ENCODE results near the gene PNPLA5.

PNPLA5 gene

GRCh38 chr22:43843783-43844530 lies 47.9 kb downstream of the PNPLA5 start:
- TF ChIP-seq CTCF (IDR thresholded peaks at IDR 0.05; ENCODE audit: control insufficient read depth, insufficient read depth, low read depth, low read length, missing control alignments): no peak
- DNase-seq (ENCODE audit: low read depth): no peak
- no peak overlapping the region for H3K4me3 ChIP-seq (ENCODE audit: control insufficient read depth, low read depth, low read length)

DNA sequence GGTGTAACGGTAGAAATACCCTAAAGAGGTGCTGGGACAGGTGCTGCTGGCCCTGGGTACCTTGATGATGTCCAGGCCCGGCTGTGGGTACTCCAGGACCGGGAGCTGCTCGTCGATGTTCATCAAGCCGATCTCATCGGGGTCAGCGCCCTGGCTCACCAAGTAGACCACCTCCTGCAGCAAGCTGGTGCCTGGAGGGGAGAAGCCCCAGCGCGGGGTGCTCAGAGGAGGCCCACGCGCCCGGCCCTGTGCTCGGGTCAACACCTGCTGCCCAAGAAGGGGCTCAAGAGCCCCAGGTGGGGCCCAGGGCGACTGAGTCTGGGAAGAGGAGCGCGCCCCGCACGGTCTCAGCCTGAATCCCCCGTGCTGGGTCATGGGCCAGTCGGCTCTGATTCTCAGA lies 50.1 kb downstream of the PNPLA5 start:
- no peak overlapping the region for H3K4me3 ChIP-seq (ENCODE audit: control insufficient read depth, low read depth, low read length)
- TF ChIP-seq CTCF (IDR thresholded peaks at IDR 0.05; ENCODE audit: control insufficient read depth, insufficient read depth, low read depth, low read length, missing control alignments): no peak
- no peak for DNase-seq (ENCODE audit: low read depth)

- no peak for DNase-seq (ENCODE audit: low read depth)
- no peak for TF ChIP-seq CTCF (IDR thresholded peaks at IDR 0.05; ENCODE audit: control insufficient read depth, insufficient read depth, low read depth, low read length, missing control alignments)
- H3K4me3 ChIP-seq (ENCODE audit: control insufficient read depth, low read depth, low read length): no peak overlapping the region
These were observed 51.0 kb downstream of the PNPLA5 start for GRCh38 chr22:43840851-43841250.

DNA sequence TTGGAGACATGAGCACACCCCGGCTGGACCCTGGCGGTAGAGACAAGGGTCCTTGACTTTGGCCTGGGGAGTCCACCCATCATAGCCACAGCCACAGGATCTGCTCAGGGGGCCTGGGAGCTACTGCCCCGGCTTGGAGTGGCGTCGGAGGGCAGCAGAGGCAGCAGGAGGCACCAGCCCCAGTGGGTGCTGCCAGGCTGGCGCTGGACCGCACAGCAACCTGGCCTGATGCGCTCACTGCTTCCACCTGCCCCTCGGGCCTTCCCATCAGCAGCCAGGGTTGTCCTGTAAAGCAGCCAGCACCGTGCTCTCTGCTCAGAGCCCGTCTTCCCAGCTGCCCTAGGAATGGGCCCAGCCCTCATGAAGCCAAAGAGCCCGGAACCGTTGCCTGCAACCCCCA lies 51.4 kb downstream of the PNPLA5 start:
- no peak for TF ChIP-seq CTCF (IDR thresholded peaks at IDR 0.05; ENCODE audit: control insufficient read depth, insufficient read depth, low read depth, low read length, missing control alignments)
- no peak for DNase-seq (ENCODE audit: low read depth)
- no peak overlapping the region for H3K4me3 ChIP-seq (ENCODE audit: control insufficient read depth, low read depth, low read length)

DNA sequence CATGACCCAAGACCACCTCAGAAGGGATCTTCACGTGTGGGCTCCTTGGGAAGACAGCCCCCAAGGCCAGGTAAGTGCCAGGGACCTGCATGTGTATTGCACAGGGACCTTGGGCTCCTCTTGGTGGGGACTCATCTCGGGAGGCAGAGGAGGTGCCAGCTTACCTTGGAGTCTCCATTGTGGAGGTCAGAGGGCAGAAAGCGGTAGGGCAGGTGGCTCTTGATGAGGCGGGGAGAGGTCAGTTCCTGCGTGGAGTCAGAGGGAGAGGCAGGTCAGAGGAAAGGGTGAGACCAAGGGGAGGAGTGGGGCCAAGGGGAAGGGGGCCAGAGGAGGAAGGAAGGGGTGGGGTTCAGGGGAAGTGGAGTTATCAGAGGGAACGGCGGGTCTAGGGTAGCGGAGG lies 52.0 kb downstream of the PNPLA5 start:
- DNase-seq (ENCODE audit: low read depth): no peak
- no peak for TF ChIP-seq CTCF (IDR thresholded peaks at IDR 0.05; ENCODE audit: control insufficient read depth, insufficient read depth, low read depth, low read length, missing control alignments)
- H3K4me3 ChIP-seq (ENCODE audit: control insufficient read depth, low read depth, low read length): no peak overlapping the region

DNA sequence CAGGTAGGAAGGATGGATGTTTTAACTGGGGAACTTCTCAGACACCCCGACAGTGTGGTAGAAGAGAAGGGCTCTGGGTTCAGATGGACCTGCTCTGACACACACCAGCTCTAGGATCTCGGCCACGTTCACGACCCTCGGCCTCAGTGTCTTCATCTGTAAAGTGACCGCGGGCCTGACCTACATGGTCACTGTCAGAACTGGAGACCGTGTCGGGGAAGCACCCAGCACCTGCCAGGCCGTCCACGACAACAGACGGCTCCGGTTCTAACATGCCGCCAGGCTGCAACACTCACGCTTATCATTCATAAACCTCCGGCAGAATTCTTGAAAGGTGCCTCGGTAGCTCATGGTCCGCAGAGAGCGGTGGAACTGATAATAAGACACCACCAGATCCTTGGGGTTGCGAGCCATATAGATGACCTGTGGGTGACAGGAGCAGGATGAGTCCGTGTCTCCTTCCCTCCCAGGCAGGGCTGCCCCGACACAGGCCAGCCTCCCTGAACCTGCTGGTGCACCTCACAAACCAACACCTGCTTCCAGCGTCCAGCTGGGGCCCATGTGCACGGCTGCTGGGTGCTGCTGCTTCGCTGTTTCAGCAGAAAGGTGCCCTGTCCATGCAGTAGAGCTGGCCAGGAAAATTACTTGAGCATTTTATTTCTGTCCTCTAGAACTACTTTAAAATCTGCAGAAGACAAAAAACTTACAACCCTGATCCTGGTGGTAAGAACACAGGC lies 53.1 kb downstream of the PNPLA5 start:
- no peak overlapping the region for H3K4me3 ChIP-seq (ENCODE audit: control insufficient read depth, low read depth, low read length)
- DNase-seq (ENCODE audit: low read depth): no peak

More for the DNA sequence above, 53.1 kb downstream of the PNPLA5 start:
- no peak for TF ChIP-seq CTCF (IDR thresholded peaks at IDR 0.05; ENCODE audit: control insufficient read depth, insufficient read depth, low read depth, low read length, missing control alignments)

Measured in AG09309 (cell line).